ENCODE measurements around the gene NRDC.

Gene NRDC

GRCh38 chr1:51915951-51916350, 37.4 kb upstream of the NRDC start:
- no peaks in the 10 kb centered on the region for H3K9me3 ChIP-seq (ENCODE audit: control insufficient read depth, low read length)
- H3K14ac ChIP-seq (ENCODE audit: low read length in 2 of 2): no peak overlapping the region
- H3K18ac ChIP-seq (ENCODE audit: low read depth in 1 of 2, low read length in 2 of 2): no peak overlapping the region
- no peak overlapping the region for H4K8ac ChIP-seq (ENCODE audit: low read length)
- peaks cover 0 to 20% of the 10 kb centered on the region in 2 experiments for H3K36me3 ChIP-seq (ENCODE audit: control insufficient read depth in 1 of 2, insufficient read depth in 2 of 2, low read depth in 1 of 2, low read length in 2 of 2)
- H3K9ac ChIP-seq (ENCODE audit: low read length): no peak overlapping the region
- H3K27ac ChIP-seq (ENCODE audit: low read length, poor library complexity, severe bottlenecking): no peak overlapping the region
- no peak overlapping the region for H4K91ac ChIP-seq (ENCODE audit: low read length)
- H3K23ac ChIP-seq (ENCODE audit: low read length in 2 of 2): no peak overlapping the region
- peaks cover 5% of the 10 kb centered on the region for H3K79me1 ChIP-seq (replicated peaks; ENCODE audit: low read length, poor library complexity, severe bottlenecking)
- H3K27me3 ChIP-seq (ENCODE audit: control insufficient read depth in 1 of 2, insufficient read depth in 1 of 2, low read length in 2 of 2): no peaks in the 10 kb centered on the region
- H2AFZ ChIP-seq (ENCODE audit: low read depth, low read length): no peak overlapping the region
- H2BK12ac ChIP-seq (ENCODE audit: low read length in 2 of 2): no peak overlapping the region
- no peak overlapping the region for H2BK120ac ChIP-seq (ENCODE audit: low read depth, low read length)
- H3K4me3 ChIP-seq (ENCODE audit: insufficient read depth in 1 of 2, low read depth in 1 of 2, low read length in 2 of 2): no peak overlapping the region
- DNase-seq: no peak
- no peak overlapping the region for H3K4me2 ChIP-seq (ENCODE audit: low read length, poor library complexity, severe bottlenecking)
- H2BK15ac ChIP-seq (ENCODE audit: low read depth, poor library complexity, severe bottlenecking): no peak overlapping the region
- WGBS: 94% methylated on average over 2 of the region's 3 CpGs
- no peak overlapping the region for H3K4ac ChIP-seq (ENCODE audit: low read depth in 1 of 2, low read length in 2 of 2)
- peaks cover 8% of the 10 kb centered on the region for H3K4me1 ChIP-seq (ENCODE audit: control insufficient read depth, insufficient read depth, low read depth, low read length)
- H2BK5ac ChIP-seq (ENCODE audit: low read depth, low read length, poor library complexity, severe bottlenecking): no peak overlapping the region
- H2AK5ac ChIP-seq (ENCODE audit: low read length, severe bottlenecking): no peak overlapping the region

DNA sequence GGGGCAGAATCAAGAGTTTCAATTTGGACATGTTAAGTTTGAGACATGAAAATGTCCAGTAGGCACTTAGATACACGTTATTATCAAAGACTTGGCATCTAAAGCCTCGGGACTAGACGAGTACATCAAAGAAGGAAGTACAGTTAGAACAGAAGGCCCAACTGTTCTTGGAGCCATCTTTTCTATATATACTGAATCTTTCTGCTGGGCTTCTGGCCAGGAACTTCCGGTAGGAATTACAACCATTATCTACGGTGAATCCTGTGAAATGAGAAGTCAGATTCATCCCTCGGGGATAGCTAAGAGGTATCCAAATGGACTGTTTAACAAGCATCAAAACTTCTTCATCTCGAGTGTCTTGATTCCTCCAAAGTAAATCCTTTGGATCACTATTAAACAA, 34.4 kb upstream of the NRDC start:
- no peak overlapping the region for H3K14ac ChIP-seq (ENCODE audit: low read length in 2 of 2)

DNA sequence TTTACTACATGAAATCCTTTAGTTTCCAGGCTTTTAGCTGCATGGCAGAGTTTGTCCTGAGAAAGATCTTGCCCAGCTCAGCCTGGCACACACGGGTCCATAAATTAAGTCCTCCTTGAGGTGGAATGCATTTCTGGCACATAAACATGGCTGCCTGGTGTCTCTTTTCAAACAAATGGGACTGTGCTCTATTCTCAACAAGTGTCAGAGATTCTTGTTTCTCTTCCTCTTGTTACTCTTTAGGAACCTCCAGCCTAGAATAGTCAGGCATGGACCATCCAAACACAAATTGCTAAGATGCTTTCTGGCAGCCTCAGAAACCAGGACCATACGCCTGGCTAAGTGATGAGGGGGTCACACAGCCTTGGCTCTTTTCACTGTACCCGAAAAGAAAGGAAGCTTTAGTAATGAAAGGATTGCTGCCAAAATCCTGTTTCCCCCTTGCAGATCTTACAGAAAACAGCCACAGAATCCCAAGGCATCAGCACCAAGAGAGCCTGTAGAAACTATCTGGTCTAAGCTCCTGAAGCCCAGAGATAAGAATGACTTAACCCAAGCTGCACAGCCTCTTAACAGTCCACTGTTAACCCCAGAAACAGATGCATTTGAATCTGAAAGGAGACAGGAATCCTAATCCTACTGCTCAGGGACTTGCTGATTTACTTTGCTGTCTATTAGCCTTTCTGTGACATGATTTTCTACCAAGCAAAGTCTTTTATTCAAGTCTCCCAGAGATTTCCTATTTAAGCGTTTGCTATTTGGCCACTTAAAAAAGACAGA, 31.9 kb upstream of the NRDC start:
- H4K8ac ChIP-seq (ENCODE audit: low read length): no peak overlapping the region
- WGBS: 96% methylated on average over 4 of the region's 4 CpGs

More for the DNA sequence above, 34.4 kb upstream of the NRDC start:
- H3K23ac ChIP-seq (ENCODE audit: low read length in 2 of 2): no peak overlapping the region
- no peak overlapping the region for H2BK5ac ChIP-seq (ENCODE audit: low read depth, low read length, poor library complexity, severe bottlenecking)
- H3K18ac ChIP-seq (ENCODE audit: low read depth in 1 of 2, low read length in 2 of 2): no peak overlapping the region
- H3K36me3 ChIP-seq (ENCODE audit: control insufficient read depth in 1 of 2, insufficient read depth in 2 of 2, low read depth in 1 of 2, low read length in 2 of 2): peaks cover 0 to 9% of the 10 kb centered on the region in 2 experiments
- no peak overlapping the region for H2AFZ ChIP-seq (ENCODE audit: low read depth, low read length)
- no peak overlapping the region for H2BK120ac ChIP-seq (ENCODE audit: low read depth, low read length)
- 96% methylated on average over 7 of the region's 7 CpGs for WGBS
- no peak overlapping the region for H3K9ac ChIP-seq (ENCODE audit: low read length)
- H2AK5ac ChIP-seq (ENCODE audit: low read length, severe bottlenecking): no peak overlapping the region
- H3K4ac ChIP-seq (ENCODE audit: low read depth in 1 of 2, low read length in 2 of 2): no peak overlapping the region
- H3K4me2 ChIP-seq (ENCODE audit: low read length, poor library complexity, severe bottlenecking): no peak overlapping the region
- no peaks in the 10 kb centered on the region for H3K27me3 ChIP-seq (ENCODE audit: control insufficient read depth in 1 of 2, insufficient read depth in 1 of 2, low read length in 2 of 2)
- DNase-seq: no peak
- no peak overlapping the region for H4K8ac ChIP-seq (ENCODE audit: low read length)
- H3K4me1 ChIP-seq (ENCODE audit: control insufficient read depth, insufficient read depth, low read depth, low read length): no peaks in the 10 kb centered on the region
- no peak overlapping the region for H4K91ac ChIP-seq (ENCODE audit: low read length)
- H2BK15ac ChIP-seq (ENCODE audit: low read depth, poor library complexity, severe bottlenecking): no peak overlapping the region
- no peaks in the 10 kb centered on the region for H3K9me3 ChIP-seq (ENCODE audit: control insufficient read depth, low read length)
- H2BK12ac ChIP-seq (ENCODE audit: low read length in 2 of 2): no peak overlapping the region
- no peaks in the 10 kb centered on the region for H3K79me1 ChIP-seq (replicated peaks; ENCODE audit: low read length, poor library complexity, severe bottlenecking)
- no peak overlapping the region for H3K27ac ChIP-seq (ENCODE audit: low read length, poor library complexity, severe bottlenecking)
- no peak overlapping the region for H3K4me3 ChIP-seq (ENCODE audit: insufficient read depth in 1 of 2, low read depth in 1 of 2, low read length in 2 of 2)

DNA sequence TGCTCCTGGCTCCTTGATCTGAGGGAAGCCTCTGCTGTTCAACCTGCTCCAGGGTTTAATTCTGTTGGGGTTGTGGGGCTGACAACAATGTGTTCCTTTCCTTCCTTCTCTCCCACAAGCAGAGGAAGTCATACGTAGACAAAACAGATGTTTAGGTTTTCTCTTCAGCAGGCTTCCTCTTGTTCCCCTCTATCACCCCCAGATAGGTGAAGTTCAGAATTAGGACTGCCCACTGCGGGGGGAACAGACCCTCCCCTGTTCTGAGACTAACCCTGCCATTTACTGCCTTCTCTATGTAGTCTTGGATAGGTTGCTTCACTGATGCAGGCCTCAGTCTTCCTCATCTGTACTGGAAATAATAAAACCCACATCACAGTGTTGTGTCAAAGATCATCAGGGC, 30.0 kb upstream of the NRDC start:
- H3K4me3 ChIP-seq (ENCODE audit: insufficient read depth in 1 of 2, low read depth in 1 of 2, low read length in 2 of 2): no peak overlapping the region
- H3K27ac ChIP-seq (ENCODE audit: low read length, poor library complexity, severe bottlenecking): no peak overlapping the region
- H2BK5ac ChIP-seq (ENCODE audit: low read depth, low read length, poor library complexity, severe bottlenecking): no peak overlapping the region
- H3K36me3 ChIP-seq (ENCODE audit: control insufficient read depth in 1 of 2, insufficient read depth in 2 of 2, low read depth in 1 of 2, low read length in 2 of 2): peaks cover 0 to 2% of the 10 kb centered on the region in 2 experiments
- 81% methylated on average over 1 of the region's 2 CpGs for WGBS
- H3K23ac ChIP-seq (ENCODE audit: low read length in 2 of 2): no peak overlapping the region
- H3K9ac ChIP-seq (ENCODE audit: low read length): no peak overlapping the region
- no peak overlapping the region for H3K18ac ChIP-seq (ENCODE audit: low read depth in 1 of 2, low read length in 2 of 2)
- no peak overlapping the region for H3K4ac ChIP-seq (ENCODE audit: low read depth in 1 of 2, low read length in 2 of 2)
- no peak overlapping the region for H2BK12ac ChIP-seq (ENCODE audit: low read length in 2 of 2)
- H4K8ac ChIP-seq (ENCODE audit: low read length): no peak overlapping the region
- no peak overlapping the region for H3K4me2 ChIP-seq (ENCODE audit: low read length, poor library complexity, severe bottlenecking)
- H4K91ac ChIP-seq (ENCODE audit: low read length): no peak overlapping the region
- H3K27me3 ChIP-seq (ENCODE audit: control insufficient read depth in 1 of 2, insufficient read depth in 1 of 2, low read length in 2 of 2): no peaks in the 10 kb centered on the region
- H2AK5ac ChIP-seq (ENCODE audit: low read length, severe bottlenecking): no peak overlapping the region
- peaks cover 8% of the 10 kb centered on the region for H3K4me1 ChIP-seq (ENCODE audit: control insufficient read depth, insufficient read depth, low read depth, low read length)
- H2BK15ac ChIP-seq (ENCODE audit: low read depth, poor library complexity, severe bottlenecking): no peak overlapping the region
- H2AFZ ChIP-seq (ENCODE audit: low read depth, low read length): no peak overlapping the region
- no peak overlapping the region for H2BK120ac ChIP-seq (ENCODE audit: low read depth, low read length)
- no peak overlapping the region for H3K14ac ChIP-seq (ENCODE audit: low read length in 2 of 2)
- H3K9me3 ChIP-seq (ENCODE audit: control insufficient read depth, low read length): no peaks in the 10 kb centered on the region
- no peaks in the 10 kb centered on the region for H3K79me1 ChIP-seq (replicated peaks; ENCODE audit: low read length, poor library complexity, severe bottlenecking)
- no peak for DNase-seq

More for the DNA sequence above, 31.9 kb upstream of the NRDC start:
- Histone ChIP-seq H2BK5ac (ENCODE audit: low read depth, low read length, poor library complexity, severe bottlenecking) (no peak overlapping the region), H2BK15ac (ENCODE audit: low read depth, poor library complexity, severe bottlenecking) (no peak overlapping the region), H3K4me2 (ENCODE audit: low read length, poor library complexity, severe bottlenecking) (no peak overlapping the region), H3K79me1 (replicated peaks; ENCODE audit: low read length, poor library complexity, severe bottlenecking) (no peaks in the 10 kb centered on the region), H3K36me3 (ENCODE audit: control insufficient read depth in 1 of 2, insufficient read depth in 2 of 2, low read depth in 1 of 2, low read length in 2 of 2) (peaks cover 0 to 6% of the 10 kb centered on the region in 2 experiments), H3K4ac (ENCODE audit: low read depth in 1 of 2, low read length in 2 of 2) (no peak overlapping the region), H2AK5ac (ENCODE audit: low read length, severe bottlenecking) (no peak overlapping the region), H2BK120ac (ENCODE audit: low read depth, low read length) (no peak overlapping the region), H3K9ac (ENCODE audit: low read length) (no peak overlapping the region), H3K4me3 (ENCODE audit: insufficient read depth in 1 of 2, low read depth in 1 of 2, low read length in 2 of 2) (no peak overlapping the region), H3K27ac (ENCODE audit: low read length, poor library complexity, severe bottlenecking) (no peak overlapping the region), H2AFZ (ENCODE audit: low read depth, low read length) (no peak overlapping the region), H3K9me3 (ENCODE audit: control insufficient read depth, low read length) (no peaks in the 10 kb centered on the region), H3K23ac (ENCODE audit: low read length in 2 of 2) (no peak overlapping the region), H3K14ac (ENCODE audit: low read length in 2 of 2) (no peak overlapping the region), H3K27me3 (ENCODE audit: control insufficient read depth in 1 of 2, insufficient read depth in 1 of 2, low read length in 2 of 2) (no peaks in the 10 kb centered on the region), H2BK12ac (ENCODE audit: low read length in 2 of 2) (no peak overlapping the region), H3K18ac (ENCODE audit: low read depth in 1 of 2, low read length in 2 of 2) (no peak overlapping the region), H4K91ac (ENCODE audit: low read length) (no peak overlapping the region), H3K4me1 (ENCODE audit: control insufficient read depth, insufficient read depth, low read depth, low read length) (peaks cover 7% of the 10 kb centered on the region)
- DNase-seq: no peak

Data from mesenchymal stem cell (in vitro differentiated cells and primary cell).